Fibroblast of mammary gland (primary cell): ENCODE results near the gene SUCLG2.

Experiments used
- DNase-seq: peaks from one replicate; pipeline ENCODE4 v3.0.0-alpha.2; 2010; ENCODE audit warnings: low read depth
- H3K4me3 ChIP-seq: 2 replicates; pipeline ENCODE4 v1.5.1; 2011; ENCODE audit warnings: low read depth, mild to moderate bottlenecking, low read length, moderate library complexity; ENCODE audit not compliant: control insufficient read depth
- CTCF ChIP-seq: conservative IDR thresholded peaks from 2 replicates; pipeline ENCODE4 v1.5.1; 2011; ENCODE audit warnings: low read depth, low read length, inconsistent platforms; ENCODE audit not compliant: control insufficient read depth, insufficient read depth

The SUCLG2 gene

GRCh38 chr3:67490658-67491057, 163.8 kb downstream of the SUCLG2 start:
- TF ChIP-seq CTCF = no peak
- H3K4me3 ChIP-seq = no peak overlapping the region
- DNase-seq = no peak

DNA sequence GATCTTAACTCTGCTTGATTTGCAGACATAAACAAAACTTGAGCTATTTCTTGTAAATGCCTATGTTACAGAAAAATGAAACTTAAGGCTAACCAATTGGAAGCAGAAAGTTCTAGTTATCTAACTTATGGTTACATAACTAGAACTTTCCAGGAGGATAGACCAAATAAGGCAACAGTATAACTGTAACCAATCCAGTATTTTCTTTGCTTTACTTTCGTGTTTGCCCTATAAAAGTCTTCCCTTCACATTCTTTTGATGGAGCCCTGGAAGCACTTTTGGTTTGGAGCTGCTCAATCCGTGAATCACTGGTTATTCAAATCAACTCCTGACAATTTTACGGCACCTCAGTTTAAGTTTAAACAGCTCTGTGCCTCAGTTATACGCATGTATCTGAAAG, 164.6 kb downstream of the SUCLG2 start:
- DNase-seq = no peak
- no peak for TF ChIP-seq CTCF
- H3K4me3 ChIP-seq = no peak overlapping the region

GRCh38 chr3:67487564-67488114, 166.8 kb downstream of the SUCLG2 start:
- DNase-seq = no peak
- H3K4me3 ChIP-seq = no peak overlapping the region
- TF ChIP-seq CTCF = no peak

DNA sequence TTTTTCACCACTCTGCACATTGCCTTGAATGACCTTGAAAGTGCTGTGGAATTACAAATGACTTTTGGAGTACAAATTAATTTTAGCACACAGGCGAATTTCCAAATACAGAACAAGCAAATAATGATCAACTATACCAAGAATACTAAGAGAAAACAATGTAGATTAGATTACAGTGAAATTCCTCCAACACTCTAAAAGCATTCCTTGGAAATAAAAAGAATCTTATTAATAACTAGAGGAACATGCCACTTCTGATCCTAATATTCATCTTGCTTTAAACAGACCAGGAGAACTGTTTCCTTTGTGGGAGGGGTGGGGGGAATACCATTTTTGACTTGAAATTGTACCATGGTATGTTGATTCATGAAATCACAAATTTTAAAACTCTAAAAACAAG, 167.5 kb downstream of the SUCLG2 start:
- no peak for DNase-seq
- TF ChIP-seq CTCF = no peak
- no peak overlapping the region for H3K4me3 ChIP-seq

- DNase-seq = no peak
- TF ChIP-seq CTCF = no peak
- H3K4me3 ChIP-seq = no peak overlapping the region
These were observed 170.3 kb downstream of the SUCLG2 start for GRCh38 chr3:67484085-67484484.

DNA sequence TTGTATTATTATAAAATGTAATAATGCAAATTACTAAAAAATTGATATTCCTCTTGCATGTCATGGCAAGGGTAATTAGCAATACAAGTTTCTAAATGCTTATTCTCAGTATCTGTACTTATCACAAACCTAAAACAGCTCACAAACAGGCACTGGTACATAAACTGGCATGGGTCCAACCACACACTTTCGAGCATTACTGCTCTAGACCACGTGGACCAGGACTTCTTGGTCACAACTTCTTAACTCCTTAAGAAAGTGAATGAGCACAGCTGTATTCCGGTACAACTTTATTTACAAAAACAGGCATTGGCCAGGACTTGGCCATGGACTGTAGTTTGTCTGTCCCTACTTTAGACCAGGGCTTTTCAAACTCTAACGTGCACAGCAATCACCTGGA, 173.3 kb downstream of the SUCLG2 start:
- DNase-seq = no peak
- H3K4me3 ChIP-seq = no peak overlapping the region
- no peak for TF ChIP-seq CTCF

DNA sequence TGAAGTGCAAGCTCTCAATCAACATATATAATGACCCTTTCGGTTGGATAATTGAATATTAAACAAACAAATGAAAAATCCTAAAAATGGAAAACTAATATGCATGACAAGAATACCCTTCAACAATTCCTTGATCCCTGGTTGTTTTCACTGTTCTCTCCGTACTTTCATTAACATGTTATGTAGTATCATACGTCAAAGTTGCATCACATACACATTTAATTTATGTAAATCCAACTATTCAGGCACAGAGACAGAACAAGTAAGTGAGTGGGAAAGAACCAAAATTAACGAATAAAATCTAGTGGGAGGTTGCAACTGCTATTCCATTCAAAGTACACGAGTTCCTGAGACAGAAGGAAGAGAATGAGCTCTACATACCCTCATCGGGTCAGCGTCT, 176.0 kb downstream of the SUCLG2 start:
- H3K4me3 ChIP-seq = no peak overlapping the region
- DNase-seq = no peak
- no peak for TF ChIP-seq CTCF
